Measurements from ENCODE around the gene ICAM5.

Gene ICAM5

DNA sequence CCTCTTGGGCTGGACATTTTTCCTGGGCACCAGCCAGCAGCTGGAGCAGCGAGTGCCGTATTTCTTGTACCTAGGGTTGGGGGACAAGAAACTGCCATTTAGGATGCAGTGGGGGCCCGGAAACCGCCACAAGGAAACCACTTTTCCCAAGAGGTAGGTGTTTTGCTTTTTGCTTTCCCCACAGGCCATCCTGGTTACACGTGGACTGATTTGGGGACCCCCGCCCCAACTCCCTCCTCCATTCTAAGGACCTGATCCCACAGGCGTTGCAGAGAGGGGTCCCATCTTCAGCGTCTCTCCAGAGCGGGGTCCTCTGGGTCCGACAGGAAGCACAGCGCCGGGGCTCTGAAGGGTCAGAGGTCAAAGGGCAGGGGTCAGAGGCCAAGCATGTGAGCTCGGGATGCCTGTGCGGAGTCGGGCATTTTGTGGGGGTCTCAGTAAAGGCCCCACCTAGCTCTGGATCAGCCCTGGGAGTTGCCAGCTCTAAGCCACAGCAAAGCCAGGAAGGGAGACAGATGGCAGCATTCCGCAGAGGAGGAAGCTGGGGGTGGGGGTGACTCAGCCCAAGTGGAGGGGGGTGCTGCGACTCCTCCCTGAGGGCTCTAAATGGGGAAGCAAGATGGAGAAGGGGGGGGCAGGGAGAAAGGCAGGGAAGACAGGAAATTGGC lies 15.5 kb downstream of the ICAM5 start:
- no peaks in the 10 kb centered on the region for H3K4me1 ChIP-seq (ENCODE audit: low read length)
- H3K4me2 ChIP-seq (ENCODE audit: low read depth, low read length): no peak overlapping the region
- no peak overlapping the region for H3K27ac ChIP-seq (ENCODE audit: low read length)
- DNase-seq: no peak
- no peaks in the 10 kb centered on the region for H3K27me3 ChIP-seq (replicated peaks; ENCODE audit: insufficient read depth, low read length)
- H3K9me2 ChIP-seq (replicated peaks; ENCODE audit: insufficient read depth, low read length): no peaks in the 10 kb centered on the region
- H3K79me2 ChIP-seq (ENCODE audit: low read length): no peaks in the 10 kb centered on the region
- TF ChIP-seq EZH2 (optimal IDR thresholded peaks at IDR 0.05; ENCODE audit: low read depth, low read length) (no peak), EZH2phosphoT487 (IDR thresholded peaks at IDR 0.05; ENCODE audit: low read length) (no peak)
- TF ChIP-seq, protein P1, sequence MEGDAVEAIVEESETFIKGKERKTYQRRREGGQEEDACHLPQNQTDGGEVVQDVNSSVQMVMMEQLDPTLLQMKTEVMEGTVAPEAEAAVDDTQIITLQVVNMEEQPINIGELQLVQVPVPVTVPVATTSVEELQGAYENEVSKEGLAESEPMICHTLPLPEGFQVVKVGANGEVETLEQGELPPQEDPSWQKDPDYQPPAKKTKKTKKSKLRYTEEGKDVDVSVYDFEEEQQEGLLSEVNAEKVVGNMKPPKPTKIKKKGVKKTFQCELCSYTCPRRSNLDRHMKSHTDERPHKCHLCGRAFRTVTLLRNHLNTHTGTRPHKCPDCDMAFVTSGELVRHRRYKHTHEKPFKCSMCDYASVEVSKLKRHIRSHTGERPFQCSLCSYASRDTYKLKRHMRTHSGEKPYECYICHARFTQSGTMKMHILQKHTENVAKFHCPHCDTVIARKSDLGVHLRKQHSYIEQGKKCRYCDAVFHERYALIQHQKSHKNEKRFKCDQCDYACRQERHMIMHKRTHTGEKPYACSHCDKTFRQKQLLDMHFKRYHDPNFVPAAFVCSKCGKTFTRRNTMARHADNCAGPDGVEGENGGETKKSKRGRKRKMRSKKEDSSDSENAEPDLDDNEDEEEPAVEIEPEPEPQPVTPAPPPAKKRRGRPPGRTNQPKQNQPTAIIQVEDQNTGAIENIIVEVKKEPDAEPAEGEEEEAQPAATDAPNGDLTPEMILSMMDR (IDR thresholded peaks at IDR 0.05; ENCODE audit: low read length): no peak
- no peak overlapping the region for H2AFZ ChIP-seq (ENCODE audit: low read length)
- H3F3A ChIP-seq (ENCODE audit: insufficient read depth, low read length): no peaks in the 10 kb centered on the region
- no peak overlapping the region for H3K4me3 ChIP-seq (ENCODE audit: low read length)
- no peaks in the 10 kb centered on the region for H4K20me1 ChIP-seq (ENCODE audit: insufficient read depth, low read length)
- H3K9ac ChIP-seq (ENCODE audit: low read length): no peak overlapping the region
- no peaks in the 10 kb centered on the region for H3K36me3 ChIP-seq (replicated peaks; ENCODE audit: insufficient read depth, low read length)
- H3K9me3 ChIP-seq (replicated peaks; ENCODE audit: insufficient read depth, low read length): no peaks in the 10 kb centered on the region

DNA sequence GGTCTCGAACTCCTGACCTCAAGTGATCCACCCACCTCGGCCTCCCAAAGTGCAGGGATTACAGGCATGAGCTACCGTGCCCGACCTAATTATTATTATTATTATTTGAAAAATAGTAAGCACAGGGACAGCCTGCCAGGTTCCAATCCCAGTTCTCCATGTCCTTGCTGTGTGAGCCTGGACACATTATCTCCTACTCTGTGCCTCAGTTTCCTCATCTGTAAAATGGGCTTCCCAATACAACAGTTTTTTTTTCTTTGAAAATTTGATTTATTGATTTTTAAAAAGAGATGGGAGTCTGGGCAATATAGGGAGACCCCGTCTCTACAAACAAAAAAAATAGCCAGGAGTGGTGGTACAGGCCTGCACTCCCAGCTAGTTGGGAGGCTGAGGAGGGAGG lies 16.6 kb downstream of the ICAM5 start:
- TF ChIP-seq EZH2 (optimal IDR thresholded peaks at IDR 0.05; ENCODE audit: low read depth, low read length) (no peak), EZH2phosphoT487 (IDR thresholded peaks at IDR 0.05; ENCODE audit: low read length) (no peak)
- TF ChIP-seq, protein P1 (IDR thresholded peaks at IDR 0.05; ENCODE audit: low read length): no peak

DNA sequence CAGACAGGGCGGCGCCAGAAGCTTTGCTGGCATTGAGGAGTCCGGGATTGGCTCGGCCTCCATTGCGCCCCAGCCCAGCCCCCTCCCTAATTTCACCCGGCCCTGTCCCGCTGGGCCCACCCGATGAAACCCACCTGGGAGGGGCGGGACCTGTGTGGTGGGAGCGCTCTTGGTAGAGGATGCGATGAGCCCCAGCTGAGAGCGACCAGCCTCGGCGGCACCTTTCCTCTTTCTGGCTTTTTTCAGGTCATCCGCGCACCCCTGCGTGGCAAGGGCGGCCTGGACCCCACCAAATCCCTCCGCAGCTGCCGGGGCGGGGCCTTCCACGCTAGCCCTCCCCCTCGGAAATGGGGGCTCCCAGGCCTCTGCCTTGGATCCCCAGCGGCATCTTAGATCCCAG lies 19.7 kb downstream of the ICAM5 start, which contains the start of gene ZGLP1:
Gene ZGLP1 (minus strand): TSS at position 393 of the 400 bp plus-strand sequence.
- no peak for TF ChIP-seq EZH2phosphoT487 (IDR thresholded peaks at IDR 0.05; ENCODE audit: low read length)
- TF ChIP-seq, protein P1 (IDR thresholded peaks at IDR 0.05; ENCODE audit: low read length): no peak
- no peak for TF ChIP-seq EZH2 (optimal IDR thresholded peaks at IDR 0.05; ENCODE audit: low read depth, low read length)
- DNase-seq: no peak
- Histone ChIP-seq H3K4me1 (ENCODE audit: low read length) (no peaks in the 10 kb centered on the region), H3K9ac (ENCODE audit: low read length) (no peak within 1 kb of the TSS), H3K79me2 (ENCODE audit: low read length) (no peaks in the 10 kb centered on the region), H4K20me1 (ENCODE audit: insufficient read depth, low read length) (no peaks in the 10 kb centered on the region), H3K4me2 (ENCODE audit: low read depth, low read length) (no peak within 1 kb of the TSS), H2AFZ (ENCODE audit: low read length) (no peak within 1 kb of the TSS), H3K27ac (ENCODE audit: low read length) (no peak within 1 kb of the TSS), H3K9me3 (replicated peaks; ENCODE audit: insufficient read depth, low read length) (no peaks in the 10 kb centered on the region), H3K9me2 (replicated peaks; ENCODE audit: insufficient read depth, low read length) (no peaks in the 10 kb centered on the region), H3F3A (ENCODE audit: insufficient read depth, low read length) (no peaks in the 10 kb centered on the region), H3K27me3 (replicated peaks; ENCODE audit: insufficient read depth, low read length) (no peaks in the 10 kb centered on the region), H3K4me3 (ENCODE audit: low read length) (no peak within 1 kb of the TSS), H3K36me3 (replicated peaks; ENCODE audit: insufficient read depth, low read length) (no peaks in the 10 kb centered on the region)

More for the DNA sequence above, 16.6 kb downstream of the ICAM5 start:
- Histone ChIP-seq H3K4me2 (ENCODE audit: low read depth, low read length) (no peak overlapping the region), H3K4me3 (ENCODE audit: low read length) (no peak overlapping the region), H3K4me1 (ENCODE audit: low read length) (no peaks in the 10 kb centered on the region), H3F3A (ENCODE audit: insufficient read depth, low read length) (no peaks in the 10 kb centered on the region), H3K79me2 (ENCODE audit: low read length) (no peaks in the 10 kb centered on the region), H3K9me2 (replicated peaks; ENCODE audit: insufficient read depth, low read length) (no peaks in the 10 kb centered on the region), H3K27ac (ENCODE audit: low read length) (no peak overlapping the region), H2AFZ (ENCODE audit: low read length) (no peak overlapping the region), H3K9ac (ENCODE audit: low read length) (no peak overlapping the region), H3K27me3 (replicated peaks; ENCODE audit: insufficient read depth, low read length) (no peaks in the 10 kb centered on the region), H4K20me1 (ENCODE audit: insufficient read depth, low read length) (no peaks in the 10 kb centered on the region), H3K9me3 (replicated peaks; ENCODE audit: insufficient read depth, low read length) (no peaks in the 10 kb centered on the region), H3K36me3 (replicated peaks; ENCODE audit: insufficient read depth, low read length) (no peaks in the 10 kb centered on the region)
- DNase-seq: no peak

All from MM.1S (cell line).